ENCODE results near the gene CHCHD3.

The CHCHD3 gene

GRCh38 chr7:133056370-133057238 lies 25.3 kb downstream of the CHCHD3 start:
- peak; percentile 34 for DNase-seq (ENCODE audit: low spot score)
- in situ Hi-C loops (cut with MboI; ENCODE audit: low pct_unique_long_range_greater_than_20kb, low sequenced_read_pairs, unreplicated experiment): no loop called here
- no peak for TF ChIP-seq CTCF (IDR thresholded peaks at IDR 0.05; ENCODE audit: extremely low read depth, insufficient read depth, missing control alignments)

GRCh38 chr7:133054162-133054840 lies 27.6 kb downstream of the CHCHD3 start:
- TF ChIP-seq CTCF (IDR thresholded peaks at IDR 0.05; ENCODE audit: extremely low read depth, insufficient read depth, missing control alignments): no peak
- in situ Hi-C loops (cut with MboI; ENCODE audit: low pct_unique_long_range_greater_than_20kb, low sequenced_read_pairs, unreplicated experiment): no loop called here
- DNase-seq (ENCODE audit: low spot score): no peak

GRCh38 chr7:133053321-133053891 lies 28.5 kb downstream of the CHCHD3 start:
- TF ChIP-seq CTCF (IDR thresholded peaks at IDR 0.05; ENCODE audit: extremely low read depth, insufficient read depth, missing control alignments): no peak
- in situ Hi-C loops (cut with MboI; ENCODE audit: low pct_unique_long_range_greater_than_20kb, low sequenced_read_pairs, unreplicated experiment): no loop called here
- peak; percentile 31 for DNase-seq (ENCODE audit: low spot score)

DNA sequence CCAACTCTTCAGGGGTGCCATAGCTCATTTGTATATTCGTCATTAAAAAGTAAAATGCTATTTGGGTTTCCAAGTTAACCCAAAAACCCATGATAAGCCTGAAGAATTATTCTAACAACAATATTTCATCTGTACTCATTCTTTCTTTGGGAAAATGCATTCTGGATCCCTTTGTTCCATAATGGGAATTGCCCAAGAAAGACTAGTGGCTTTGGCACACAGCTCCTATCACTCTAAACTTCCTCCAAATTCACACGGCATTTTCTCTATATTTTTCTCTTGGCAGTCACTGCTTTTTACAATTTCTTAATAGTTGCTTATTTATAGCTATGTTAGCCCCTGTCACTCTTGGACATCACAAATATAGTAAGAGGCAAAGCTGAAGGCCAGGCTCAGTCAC lies 29.1 kb downstream of the CHCHD3 start:
- TF ChIP-seq CTCF (IDR thresholded peaks at IDR 0.05; ENCODE audit: extremely low read depth, insufficient read depth, missing control alignments): no peak
- in situ Hi-C loops (cut with MboI; ENCODE audit: low pct_unique_long_range_greater_than_20kb, low sequenced_read_pairs, unreplicated experiment): no loop called here
- DNase-seq (ENCODE audit: low spot score): no peak

GRCh38 chr7:133052401-133052756 lies 29.5 kb downstream of the CHCHD3 start:
- DNase-seq (ENCODE audit: low spot score): no peak
- in situ Hi-C loops (cut with MboI; ENCODE audit: low pct_unique_long_range_greater_than_20kb, low sequenced_read_pairs, unreplicated experiment): no loop called here
- no peak for TF ChIP-seq CTCF (IDR thresholded peaks at IDR 0.05; ENCODE audit: extremely low read depth, insufficient read depth, missing control alignments)

DNA sequence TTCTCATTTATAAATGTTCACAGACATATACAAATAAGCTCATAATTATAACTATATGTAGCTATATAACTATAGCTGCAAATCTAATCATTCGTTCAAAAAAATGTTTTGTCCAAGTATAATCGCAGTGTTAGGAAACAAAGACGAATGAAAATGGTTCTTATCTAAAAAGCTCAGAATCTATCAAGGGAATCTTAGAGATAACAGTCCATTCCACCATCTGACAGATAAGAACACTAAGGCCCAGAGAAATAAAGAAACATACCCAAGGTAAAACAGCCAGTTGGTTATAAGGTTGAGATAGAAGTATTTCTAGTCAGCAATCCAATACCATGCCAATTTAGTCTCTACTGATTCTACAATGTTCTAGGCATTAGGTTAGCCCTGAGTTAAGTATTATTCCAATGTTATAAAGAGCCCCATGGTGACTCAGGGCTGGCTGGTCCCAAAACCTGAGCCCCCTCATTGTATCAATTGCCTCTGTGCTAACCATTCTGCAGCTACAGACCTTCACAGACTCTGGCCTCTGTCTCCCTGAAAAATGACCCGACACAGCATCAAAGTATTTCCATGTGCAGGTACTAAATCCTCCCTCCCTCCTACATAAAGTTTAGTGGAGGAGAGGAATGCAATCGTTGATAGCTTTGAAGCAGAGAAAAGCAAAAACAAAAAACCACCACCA lies 30.0 kb downstream of the CHCHD3 start:
- DNase-seq (ENCODE audit: low spot score): no peak
- in situ Hi-C loops (cut with MboI; ENCODE audit: low pct_unique_long_range_greater_than_20kb, low sequenced_read_pairs, unreplicated experiment): no loop called here

More for the DNA sequence above, 30.0 kb downstream of the CHCHD3 start:
- no peak for TF ChIP-seq CTCF (IDR thresholded peaks at IDR 0.05; ENCODE audit: extremely low read depth, insufficient read depth, missing control alignments)

All from GM13977 (cell line).